Retinal pigment epithelial cell (primary cell): Measurements from ENCODE around the gene MRPS10.
A peak's percentile ranks its signal among the peaks of the same experiment; 100 is the strongest.

Experiments
- DNase-seq: peaks from one replicate; pipeline ENCODE4 v3.0.0-alpha.2; 2010; ENCODE audit warnings: low read depth
- H3K4me3 ChIP-seq: 2 replicates; pipeline ENCODE4 v1.5.1; 2011; ENCODE audit warnings: mild to moderate bottlenecking, low read length, control low read depth, moderate library complexity
- CTCF ChIP-seq: conservative IDR thresholded peaks from 2 replicates; pipeline ENCODE4 v1.5.1; 2011; ENCODE audit warnings: low read depth, low read length, control low read depth, inconsistent platforms

MRPS10 gene

DNA sequence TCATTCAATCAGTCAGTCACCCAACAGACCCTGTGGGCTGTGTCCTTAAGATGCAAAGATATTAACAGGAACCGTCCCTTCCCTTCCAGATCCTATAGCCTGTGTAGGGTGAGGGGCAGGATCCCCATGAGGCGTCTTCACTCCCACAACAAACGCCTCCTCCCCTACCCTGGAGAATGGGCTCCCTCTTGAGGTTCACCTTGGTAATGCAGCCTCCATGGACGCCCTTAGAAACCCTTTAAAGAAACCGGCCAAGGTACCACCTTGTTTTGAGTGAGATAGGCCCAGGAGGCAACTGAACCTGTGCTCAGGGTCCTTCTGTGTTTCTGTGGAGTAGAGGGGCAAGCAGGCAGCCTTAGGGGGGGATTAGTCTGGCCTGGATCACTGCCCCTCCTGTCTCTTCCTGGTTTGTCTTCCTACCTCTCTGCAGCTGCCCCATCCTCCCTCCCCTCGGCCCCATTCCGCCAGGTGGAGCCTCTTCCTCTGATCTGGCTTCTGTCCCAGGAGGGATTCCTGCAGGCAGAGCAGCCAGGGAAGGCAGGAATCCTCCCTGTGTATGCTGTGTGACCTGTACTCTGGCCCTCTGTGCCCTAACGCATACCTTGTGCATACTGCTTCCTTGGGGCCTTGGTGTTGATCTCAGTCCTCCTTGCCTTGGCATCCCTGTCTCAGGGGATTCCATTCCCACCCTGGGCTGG lies 51.1 kb downstream of the MRPS10 start:
- no peak for DNase-seq

DNA sequence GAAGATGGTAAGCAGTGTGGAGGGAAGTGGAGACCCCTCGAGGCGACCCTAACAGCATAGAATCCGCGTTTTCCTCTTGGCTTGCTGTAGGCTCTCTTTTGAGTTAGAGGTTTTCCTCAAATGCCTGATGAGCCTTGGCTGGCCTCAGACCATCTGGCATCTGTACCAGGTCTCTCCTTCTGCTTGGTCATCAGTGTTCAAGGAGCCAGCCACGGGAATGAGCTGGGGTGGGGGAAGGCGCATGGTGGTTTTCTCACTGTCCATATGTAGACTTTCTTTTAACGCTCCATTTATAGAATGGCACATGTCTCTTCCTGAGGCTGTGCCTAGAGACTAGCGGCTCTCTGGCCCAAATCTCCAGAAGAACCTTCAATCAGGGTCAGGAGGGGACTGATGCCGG lies 52.6 kb downstream of the MRPS10 start:
- no peak for DNase-seq
- no peak for TF ChIP-seq CTCF
- H3K4me3 ChIP-seq: no peak overlapping the region

More for the DNA sequence above, 51.1 kb downstream of the MRPS10 start:
- TF ChIP-seq CTCF: peak; percentile 97
- H3K4me3 ChIP-seq: no peak overlapping the region

GRCh38 chr6:42163981-42164380 lies 53.7 kb downstream of the MRPS10 start:
- H3K4me3 ChIP-seq: no peak overlapping the region
- DNase-seq: no peak
- no peak for TF ChIP-seq CTCF

- no peak for TF ChIP-seq CTCF
Measured at GRCh38 chr6:42162812-42163211, 54.8 kb downstream of the MRPS10 start.

GRCh38 chr6:42162384-42162783 lies 55.3 kb downstream of the MRPS10 start:
- no peak for TF ChIP-seq CTCF
- DNase-seq: no peak
- no peak overlapping the region for H3K4me3 ChIP-seq

More at GRCh38 chr6:42162812-42163211, 54.8 kb downstream of the MRPS10 start:
- no peak for DNase-seq
- no peak overlapping the region for H3K4me3 ChIP-seq

DNA sequence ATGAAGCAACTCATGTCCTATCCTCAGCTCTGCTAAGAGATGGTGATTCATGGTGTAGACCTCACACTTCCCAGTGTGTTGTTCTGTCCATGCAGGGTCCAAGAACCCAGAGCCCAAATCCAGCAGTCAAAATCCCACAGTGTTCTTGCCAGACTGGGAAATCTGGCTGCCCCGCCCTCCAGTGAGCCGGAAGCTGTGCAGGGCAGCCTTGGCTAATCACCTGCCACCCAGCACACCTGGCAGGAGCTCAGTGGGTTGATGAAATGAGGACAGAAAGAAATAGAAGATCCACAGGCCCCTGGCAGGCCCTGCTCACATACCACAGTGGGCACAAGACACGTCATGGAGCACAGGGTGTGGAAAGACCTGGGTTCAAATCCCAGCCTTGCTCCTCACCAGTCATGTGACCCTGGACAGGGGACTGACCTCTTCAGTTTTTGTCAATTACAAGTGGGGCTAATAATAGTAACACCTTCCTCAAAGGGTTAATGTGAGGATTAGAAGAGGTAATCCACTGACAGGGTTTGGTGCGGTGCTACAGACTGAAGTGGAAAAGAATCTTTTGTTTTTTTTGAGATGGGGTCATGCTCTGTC lies 58.1 kb downstream of the MRPS10 start:
- no peak for DNase-seq
- H3K4me3 ChIP-seq: no peak overlapping the region
- TF ChIP-seq CTCF: no peak

GRCh38 chr6:42158631-42159030 lies 59.0 kb downstream of the MRPS10 start:
- no peak for TF ChIP-seq CTCF
- DNase-seq: no peak
- no peak overlapping the region for H3K4me3 ChIP-seq
